Muscle of back (tissue), 13 donors: ENCODE measurements around the gene SPESP1. TPM values are rescaled to one million over a fixed set of nuclear protein-coding genes. Genes with fewer than 3 reads are reported as not detected.
A peak's percentile ranks its signal among the peaks of the same experiment; 100 is the strongest.

Experiments
- DNase-seq, 3 donors: peaks; one replicate each; pipeline versions ENCODE4 v3.0.0 to v3.0.0-alpha.2; 2013
- long read RNA-seq, 9 donors: transcript quantifications; one replicate each; lab custom pipeline, GENCODE V29; 2026
- polyA plus RNA-seq, 10 donors: library from polyadenylated mRNA; unstranded; fragments of 120-200 nt; gene quantifications; one replicate each; pipeline ENCODE4 v1.2.1, GENCODE V29; 2013; ENCODE audit not compliant: insufficient read length in 10 of 10

Gene SPESP1
- polyA plus RNA-seq = 1 to 10 TPM; 1.6 to 6.0 (median 2.6) TPM
- long read RNA-seq, donor 1 = 0 reads
- long read RNA-seq, donor 2, partial matches to known transcripts = 0 of 2 reads
- long read RNA-seq, donor 2, other reads (novel, unspliced or antisense) = 0 of 2 reads
- long read RNA-seq, donor 3 = 0 reads
- long read RNA-seq, donor 4, partial matches to known transcripts = 0 of 1 reads
- long read RNA-seq, donor 4, other reads (novel, unspliced or antisense) = 0 of 1 reads
- long read RNA-seq, donor 5, transcript SPESP1-201 (2 exons, 1,431 nt) = major isoform, 8 of 8 reads
- long read RNA-seq, donor 5, partial matches to known transcripts = 0 of 8 reads
- long read RNA-seq, donor 5, other reads (novel, unspliced or antisense) = 0 of 8 reads
- long read RNA-seq, donor 6, partial matches to known transcripts = 0 of 3 reads
- long read RNA-seq, donor 6, other reads (novel, unspliced or antisense) = 0 of 3 reads
- long read RNA-seq, donor 7, partial matches to known transcripts = 0 of 1 reads
- long read RNA-seq, donor 7, other reads (novel, unspliced or antisense) = 0 of 1 reads
- long read RNA-seq, donor 8, partial matches to known transcripts = 0 of 3 reads
- long read RNA-seq, donor 8, other reads (novel, unspliced or antisense) = 0 of 3 reads
- long read RNA-seq, donor 9 = 0 reads

DNA sequence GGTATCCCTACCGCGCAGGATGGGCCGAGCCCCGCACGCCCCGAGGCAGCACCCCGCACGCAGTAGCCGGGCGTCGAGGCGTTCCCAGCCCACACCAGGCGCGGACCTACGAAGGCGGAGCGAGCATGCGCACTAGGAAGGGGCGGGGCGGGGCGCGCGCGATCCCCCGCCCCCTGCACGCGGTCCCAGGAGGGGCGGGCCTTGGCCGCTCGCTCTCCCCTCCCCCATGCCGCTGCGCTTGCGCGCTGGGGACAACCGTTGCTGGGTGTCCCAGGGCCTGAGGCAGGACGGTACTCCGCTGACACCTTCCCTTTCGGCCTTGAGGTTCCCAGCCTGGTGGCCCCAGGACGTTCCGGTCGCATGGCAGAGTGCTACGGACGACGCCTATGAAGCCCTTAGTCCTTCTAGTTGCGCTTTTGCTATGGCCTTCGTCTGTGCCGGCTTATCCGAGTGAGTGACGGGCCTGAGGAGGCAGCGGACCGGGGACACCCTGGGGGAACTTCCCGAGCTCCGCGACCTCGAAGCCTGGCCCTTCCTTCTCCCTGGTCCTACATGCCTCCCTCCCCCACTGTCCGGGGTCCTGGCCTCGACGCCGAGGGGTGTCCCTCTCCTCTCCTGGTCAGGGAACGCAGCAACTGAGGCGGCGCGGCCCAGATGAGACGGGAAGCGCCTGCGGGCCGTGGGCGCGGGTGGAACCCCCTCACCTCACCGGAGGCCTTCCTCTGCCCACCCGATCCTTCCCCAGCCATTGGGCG is at the start of gene SPESP1:
Gene SPESP1 (plus strand): TSS at position 258 of the 755 bp plus-strand sequence. CDS start 129 bp downstream, at position 387.
- DNase-seq = peak; percentile 57 to 77 (median 59)

DNA sequence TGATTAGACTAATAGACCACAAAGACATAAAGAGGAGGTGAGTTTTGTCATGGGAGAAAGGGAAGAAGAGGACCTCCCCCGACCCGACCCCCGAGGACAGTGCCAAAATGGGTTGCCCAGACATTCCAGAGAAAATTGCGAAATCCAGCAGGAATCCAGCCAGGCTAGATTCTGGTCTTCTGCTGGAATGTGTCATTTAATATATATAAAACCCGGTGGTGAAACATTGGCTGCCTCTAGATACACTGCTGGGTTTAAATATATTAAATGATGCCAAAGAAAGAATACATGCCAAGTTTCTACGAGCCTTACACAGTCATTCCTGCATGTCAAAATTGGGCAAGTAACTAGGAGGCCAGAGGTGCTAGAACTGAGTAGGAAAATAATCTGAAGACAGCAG is 45.3 kb upstream of the SPESP1 start:
- DNase-seq = peak; percentile 33 to 51 (median 33)

DNA sequence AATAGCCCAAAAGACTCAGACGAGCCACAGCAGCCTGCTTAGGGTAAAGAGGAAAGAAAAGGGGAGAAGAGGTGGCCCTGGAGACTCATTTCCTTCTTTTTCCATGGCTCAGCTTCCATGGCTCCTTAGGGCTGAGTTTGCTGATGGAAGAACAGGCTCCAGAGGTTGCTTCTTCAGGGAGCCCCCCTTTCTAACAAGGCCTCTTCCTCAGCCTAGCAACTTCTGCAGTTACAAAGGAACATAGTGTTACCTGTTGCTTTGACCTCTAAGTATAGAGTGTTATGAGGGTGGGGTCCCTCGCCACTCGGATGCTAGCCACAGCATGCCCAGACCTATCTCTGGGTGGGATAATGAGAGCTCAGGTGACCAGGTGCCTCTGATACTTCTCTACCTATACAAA is 43.2 kb upstream of the SPESP1 start:
- no peak for DNase-seq

DNA sequence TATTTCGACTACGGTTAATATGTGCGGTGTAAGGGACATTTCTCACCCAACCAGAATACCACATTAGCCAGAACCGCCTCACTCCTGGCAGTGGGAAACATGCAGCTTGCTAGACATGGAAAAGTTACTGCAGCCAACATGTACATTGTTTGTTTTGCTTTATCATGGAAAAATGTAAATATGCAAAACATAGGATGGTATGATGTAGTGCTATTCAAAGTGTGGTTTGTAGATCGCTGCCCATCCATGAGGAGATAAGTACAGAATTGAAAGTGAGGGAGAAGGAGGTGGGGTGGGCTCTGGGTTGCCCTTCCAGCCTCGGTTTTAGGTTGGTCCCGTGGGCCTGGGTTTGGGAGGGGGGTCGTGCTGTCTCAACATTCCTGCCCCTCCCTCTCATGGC is 42.5 kb upstream of the SPESP1 start:
- no peak for DNase-seq

DNA sequence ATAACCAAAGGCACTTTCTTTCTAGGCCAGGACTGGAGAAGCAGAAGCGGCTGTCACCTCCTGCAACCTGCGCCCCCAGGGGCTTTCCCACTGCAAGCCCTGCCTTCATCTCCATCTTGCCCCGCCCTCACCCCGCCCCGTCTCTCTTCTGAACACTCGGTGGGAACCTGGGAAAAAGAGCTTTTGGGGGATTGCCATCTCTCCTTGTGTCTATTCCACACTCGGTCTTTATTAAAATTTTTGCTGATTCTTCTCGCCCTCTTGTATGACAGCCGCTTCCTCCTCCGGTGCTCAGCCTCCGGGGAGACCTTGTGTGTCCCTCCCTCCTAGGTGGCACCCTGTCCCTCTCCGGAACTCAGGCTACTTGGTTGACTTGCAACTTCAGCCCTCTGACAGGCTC is 41.9 kb upstream of the SPESP1 start:
- no peak for DNase-seq

DNA sequence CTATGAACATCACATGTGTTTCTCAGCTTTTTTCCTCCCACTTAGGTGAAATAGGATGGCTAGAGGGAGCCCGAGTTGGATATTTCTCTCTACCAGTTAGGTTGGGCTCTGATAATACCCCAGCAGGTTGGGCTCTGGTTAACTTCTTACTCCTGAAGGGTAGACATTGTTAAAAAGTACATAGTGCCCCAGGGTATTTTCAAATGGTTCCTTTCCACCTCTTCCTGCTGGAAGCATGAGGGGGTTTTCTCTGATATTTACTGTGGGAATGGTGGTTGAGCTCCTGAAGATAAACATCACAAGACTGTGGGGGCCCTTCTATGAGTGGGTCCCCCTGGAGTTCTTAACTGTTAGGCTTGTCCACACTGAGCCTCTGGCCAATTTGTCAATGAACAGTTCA is 36.1 kb upstream of the SPESP1 start:
- DNase-seq = no peak

DNA sequence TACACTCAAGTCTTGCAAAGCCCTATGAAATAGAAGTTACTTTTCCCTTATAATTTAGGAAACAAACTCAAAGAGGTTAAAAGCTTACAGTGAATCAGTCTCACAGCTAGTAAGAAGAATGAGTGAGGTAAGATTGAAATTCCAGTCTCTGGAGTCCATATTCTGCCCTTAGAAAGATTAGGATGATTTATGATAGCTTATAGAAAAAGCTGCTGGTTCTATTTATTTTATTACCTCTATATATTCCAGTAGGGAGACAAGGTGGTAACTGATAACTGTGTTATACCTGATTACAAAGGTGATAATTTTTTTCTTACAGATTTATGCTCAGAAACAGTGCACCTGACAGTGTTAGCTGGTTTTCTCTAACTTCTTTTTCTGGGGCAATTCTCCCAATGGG is 34.1 kb upstream of the SPESP1 start:
- DNase-seq = no peak

DNA sequence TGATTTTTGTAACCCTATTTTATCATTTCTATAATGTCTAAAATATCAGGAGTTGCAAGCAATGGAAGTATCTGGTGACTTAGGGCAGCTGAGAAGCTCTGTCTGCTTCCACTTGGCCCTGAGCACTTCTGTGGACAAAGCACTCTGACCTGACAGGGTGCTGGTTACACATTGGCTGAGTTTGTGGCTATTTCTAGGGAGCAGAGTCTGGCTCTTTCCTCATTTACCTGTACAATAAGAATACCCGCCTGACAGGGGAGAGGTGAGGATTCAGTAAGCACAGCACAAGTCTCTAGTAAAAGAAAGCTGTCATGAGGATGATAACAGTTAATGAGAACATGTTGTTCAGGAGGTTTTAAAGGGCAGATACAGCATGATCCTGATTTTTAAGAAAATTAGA is 33.3 kb upstream of the SPESP1 start:
- DNase-seq = no peak

DNA sequence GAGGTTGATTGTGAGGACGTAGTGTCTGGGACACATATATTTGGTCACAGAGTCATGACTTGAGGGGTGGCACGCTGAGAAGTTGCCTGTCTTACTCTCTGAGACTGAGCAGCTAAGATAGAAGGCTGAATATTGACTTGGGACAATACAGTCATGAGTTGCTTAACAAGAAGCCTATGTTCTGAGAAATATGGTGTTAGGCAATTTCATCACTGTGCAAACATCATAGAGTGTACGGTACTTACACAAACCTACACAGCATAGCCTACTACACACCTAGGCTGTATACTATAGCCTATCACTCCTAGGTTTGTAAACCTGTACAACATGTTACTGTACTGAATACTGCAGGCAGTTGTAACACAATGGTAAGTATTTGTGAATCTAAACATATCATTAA is 30.3 kb upstream of the SPESP1 start:
- DNase-seq = no peak

DNA sequence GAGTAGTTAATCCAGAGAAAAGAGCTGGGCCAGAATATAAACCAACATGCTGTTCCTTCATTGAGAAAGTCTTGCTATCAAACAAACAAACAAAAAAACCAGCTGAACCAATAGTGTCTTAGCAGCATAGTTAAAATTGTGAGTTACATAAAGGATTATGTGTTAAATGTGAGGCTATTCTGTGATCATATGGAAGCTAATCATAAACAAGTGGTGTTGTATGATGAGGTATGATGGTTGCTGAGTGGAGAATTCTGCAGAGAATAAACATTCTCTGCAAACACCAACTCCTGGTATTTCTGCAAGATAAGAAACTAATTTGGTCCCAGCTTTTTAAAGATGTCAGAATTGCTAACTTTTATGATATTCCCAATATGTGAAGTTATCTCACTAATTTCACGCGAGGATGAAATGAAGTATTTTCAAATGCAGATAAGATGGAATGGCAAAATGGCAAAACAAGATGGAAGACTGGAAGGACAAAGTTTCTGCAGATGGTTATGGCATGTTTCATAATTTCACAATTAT is 22.9 kb upstream of the SPESP1 start:
- no peak for DNase-seq

DNA sequence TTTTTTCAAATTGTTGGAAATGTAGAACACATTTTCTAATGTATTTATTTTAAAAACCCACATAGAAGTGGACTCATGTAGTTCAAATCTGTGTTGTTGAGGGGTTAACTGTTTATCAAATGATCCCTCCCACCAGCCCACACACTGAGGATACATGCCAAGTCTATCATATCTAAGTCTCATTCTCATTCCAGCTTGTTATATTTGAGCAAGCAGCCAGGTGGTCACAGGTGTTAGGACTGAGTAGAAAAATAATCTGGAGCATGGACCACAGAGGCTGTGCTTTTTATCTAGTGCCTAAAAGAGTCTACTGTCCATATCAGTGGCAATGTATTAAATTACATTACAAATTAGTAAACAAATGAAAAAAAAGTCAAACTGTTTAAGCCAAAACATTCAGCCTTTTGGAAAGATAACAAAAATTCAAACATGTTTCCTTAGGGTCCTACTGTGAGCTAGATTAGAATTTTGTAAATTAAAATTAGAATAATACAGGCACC is 20.7 kb upstream of the SPESP1 start:
- DNase-seq = no peak

DNA sequence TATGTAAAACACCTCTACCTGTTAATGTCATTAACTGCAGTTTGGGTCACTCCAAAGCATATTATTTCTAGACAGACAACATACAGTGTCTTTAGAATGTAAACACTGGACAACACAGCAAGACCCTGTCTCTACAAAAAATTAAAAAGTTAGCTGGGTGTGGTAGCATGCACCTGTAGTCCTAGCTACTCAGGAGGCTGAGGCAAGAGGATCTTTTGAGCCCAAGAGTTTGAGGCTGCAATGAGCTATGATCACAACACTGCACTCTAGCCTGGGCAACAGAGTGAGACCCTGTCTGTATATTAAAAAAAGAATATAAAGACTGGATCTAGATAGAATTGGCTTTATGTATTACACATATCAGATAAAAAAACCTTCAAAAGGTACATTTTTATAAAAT is 20.0 kb upstream of the SPESP1 start:
- no peak for DNase-seq

DNA sequence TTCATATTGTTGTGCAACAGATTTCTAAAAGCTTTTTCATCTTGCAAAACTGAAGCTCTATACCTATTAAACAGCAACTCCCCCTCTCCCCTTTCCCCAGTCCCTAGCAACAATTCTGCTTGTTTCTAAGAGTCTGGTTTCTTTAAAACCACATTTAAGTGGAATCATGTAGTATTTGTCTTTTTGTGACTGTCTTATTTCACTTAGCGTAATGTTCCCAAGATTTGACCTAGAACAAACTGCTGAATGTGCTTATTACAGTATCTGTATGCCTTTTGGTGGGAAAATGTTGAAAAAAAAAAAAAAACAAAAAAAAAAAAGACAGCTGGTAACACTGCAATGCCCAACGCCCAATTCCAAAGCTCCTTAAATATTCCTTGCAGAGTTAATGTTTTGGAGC is 19.5 kb upstream of the SPESP1 start:
- no peak for DNase-seq

DNA sequence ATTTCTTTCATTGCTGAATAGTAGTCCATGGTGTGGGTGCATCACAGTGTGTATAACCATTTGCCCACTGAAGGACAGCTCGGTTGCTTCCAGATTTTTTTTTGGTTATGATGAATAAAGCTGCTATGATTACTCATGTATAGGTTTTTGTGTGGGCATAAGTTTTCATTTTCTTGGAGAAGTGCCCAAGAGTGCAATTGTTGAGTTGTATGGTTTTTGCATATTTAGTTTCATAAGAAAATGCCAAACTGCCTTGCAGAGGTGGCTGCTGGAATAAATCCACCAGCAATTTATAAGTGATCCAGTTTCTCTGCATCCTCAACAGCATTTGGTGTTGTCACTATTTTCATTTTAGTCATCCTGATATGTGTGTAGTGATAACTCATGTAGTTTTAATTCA is 8.4 kb upstream of the SPESP1 start:
- DNase-seq = no peak

DNA sequence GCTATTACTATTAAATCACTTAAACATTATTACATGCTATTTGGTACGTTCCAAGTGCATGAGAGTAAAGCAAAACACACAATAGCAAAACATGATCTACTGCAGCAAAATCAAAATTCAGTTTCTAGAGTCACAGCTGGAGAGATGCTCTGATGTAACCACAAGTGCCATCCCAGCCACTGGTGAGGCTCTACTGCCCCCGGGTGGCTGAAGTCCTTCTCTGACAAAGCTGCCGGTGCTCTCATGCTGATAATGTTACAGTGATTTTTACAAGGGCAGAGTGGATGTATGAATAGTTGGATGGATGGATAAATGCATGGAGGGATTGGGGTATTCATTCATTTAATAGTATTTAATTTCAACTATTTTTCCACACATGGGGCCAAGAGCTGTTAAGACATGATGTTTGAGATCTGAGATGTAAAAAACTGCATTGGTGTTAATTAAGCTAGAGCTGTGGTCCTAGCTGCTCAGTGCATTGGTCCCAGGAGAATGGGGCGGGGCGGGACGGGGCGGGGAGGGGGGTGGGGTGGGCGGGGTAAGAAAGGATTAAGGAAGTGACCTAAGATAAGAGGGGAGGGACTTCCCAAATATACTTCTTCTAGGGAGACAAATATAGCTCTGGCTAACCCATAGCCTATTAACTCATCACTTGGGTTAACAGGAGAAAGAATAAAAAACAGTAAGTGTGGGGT is 5.3 kb upstream of the SPESP1 start:
- peak; percentile 56 to 85 (median 67) for DNase-seq

DNA sequence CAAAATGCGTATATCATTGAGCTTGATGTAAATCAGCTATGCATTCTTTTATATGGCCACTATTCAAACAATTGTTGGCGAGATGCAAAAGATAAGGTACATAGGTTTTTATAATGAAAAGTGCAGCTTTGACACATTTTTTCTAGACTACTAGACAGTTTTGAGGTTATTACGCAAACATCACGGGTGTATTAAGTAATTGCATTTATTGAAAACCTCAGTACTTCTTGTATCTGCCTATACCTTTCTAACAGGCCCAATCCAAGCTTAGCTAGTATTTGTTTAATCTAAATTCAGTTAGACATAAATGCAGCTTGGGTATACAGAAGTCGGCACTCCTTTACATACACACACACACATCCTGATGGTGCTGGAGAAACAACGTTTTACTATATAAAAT is 2.7 kb downstream of the SPESP1 start:
- no peak for DNase-seq

DNA sequence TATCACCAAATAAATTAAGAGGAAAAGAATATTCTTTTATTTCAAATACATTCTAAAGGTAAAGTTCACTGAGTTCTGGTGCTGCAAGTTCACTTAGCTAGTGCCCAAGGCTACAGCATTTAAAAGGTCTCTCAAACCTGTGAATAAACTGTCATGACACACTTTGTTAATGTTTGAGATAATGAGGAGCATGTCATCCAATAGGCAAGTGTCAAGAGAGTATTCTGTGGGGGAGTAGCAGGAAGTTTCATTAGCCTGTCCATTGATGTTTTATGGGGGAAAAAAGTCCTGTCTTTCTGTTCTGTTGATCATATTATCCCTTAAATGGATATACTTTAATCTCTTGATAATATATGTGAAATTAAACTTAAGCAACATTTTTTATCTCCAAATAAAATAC is 4.0 kb downstream of the SPESP1 start:
- no peak for DNase-seq

DNA sequence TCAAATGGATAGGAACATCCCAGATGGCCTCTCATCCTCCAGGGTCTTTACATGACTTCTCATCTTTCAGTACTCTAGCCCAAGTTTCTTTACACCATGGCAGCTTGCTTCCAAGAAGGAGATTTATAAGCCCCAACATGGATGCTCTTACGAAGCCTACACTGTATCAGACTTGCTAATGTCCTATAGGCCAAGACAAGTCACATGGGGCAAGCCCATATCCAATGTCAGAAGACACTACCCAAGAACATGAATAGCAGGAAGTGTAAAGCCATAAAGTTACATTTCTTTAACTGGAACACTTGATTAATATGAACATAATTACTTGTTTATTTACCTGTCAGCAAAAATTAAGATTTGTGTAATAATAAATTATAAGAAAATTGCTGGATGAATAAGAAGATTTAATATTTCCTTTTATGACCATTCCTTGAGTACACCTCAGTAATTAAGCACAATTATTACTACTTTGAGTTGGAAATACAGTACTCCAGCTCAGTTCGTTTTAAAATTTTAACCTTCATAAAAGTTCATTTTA is 5.1 kb downstream of the SPESP1 start:
- no peak for DNase-seq

DNA sequence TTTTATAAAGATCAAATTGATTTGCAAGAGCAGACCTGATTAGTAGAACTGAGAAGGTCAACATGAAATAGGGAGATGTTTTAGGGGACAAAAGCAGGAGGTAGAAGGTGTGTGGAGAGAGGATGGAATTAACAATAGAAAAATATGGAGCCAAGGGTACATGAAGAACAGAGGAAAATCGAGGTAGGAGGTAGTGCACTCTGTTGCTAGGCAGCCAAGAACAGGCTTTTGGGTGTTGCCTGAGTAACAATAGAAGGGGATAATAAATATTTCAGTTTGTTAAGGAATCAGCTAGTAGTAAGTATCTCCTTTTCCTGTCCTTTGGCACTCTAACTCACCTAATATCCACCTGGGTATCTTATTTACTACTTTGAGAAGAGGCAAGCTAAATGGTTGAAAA is 9.2 kb downstream of the SPESP1 start:
- DNase-seq = no peak

DNA sequence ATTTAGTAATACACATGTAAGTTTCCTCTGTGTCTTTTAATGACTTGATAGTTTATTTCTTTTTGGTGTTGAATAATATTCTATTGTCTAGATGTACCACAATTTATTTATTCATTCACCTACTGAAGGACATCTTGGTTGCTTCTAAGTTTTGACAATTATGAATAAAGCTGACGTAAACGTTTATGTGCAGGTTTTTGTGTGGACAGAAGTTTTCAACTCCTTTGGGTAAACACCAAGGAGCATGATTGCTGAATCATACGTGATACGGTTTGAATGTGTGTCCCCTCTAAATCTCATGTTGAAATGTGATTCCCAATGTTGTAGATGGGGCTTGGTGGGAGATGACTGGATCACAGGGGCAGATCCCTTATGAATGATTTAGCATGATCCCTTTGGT is 21.5 kb downstream of the SPESP1 start:
- no peak for DNase-seq

DNA sequence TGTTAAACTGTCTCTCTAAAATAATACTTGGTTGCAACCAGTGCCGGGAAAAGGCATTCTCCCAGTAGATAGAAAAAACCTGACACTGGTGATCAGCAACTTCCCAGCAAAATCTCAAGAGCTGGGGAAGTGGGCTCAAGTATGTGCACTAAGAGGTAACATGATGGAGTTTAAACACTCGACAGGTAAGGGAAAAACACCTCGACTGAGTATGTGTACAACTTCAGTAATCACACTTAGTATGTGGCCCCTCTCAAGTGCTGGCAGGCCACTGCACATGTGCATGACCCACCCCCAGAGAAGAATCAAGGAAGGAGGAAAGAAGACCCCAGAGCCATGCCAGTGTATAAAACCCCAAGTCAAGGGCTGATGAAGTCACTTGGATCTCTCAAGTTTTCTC is 27.4 kb downstream of the SPESP1 start:
- no peak for DNase-seq
